Stimulated activated CD8-positive, alpha-beta memory T cell treated with anti-CD3 and anti-CD28 coated beads, Interleukin-7, amount 100 ng/mL, for 48 hours (primary cell): ENCODE results near the gene LURAP1L.

Experiments used
- DNase-seq, 2 donors: peaks; one replicate each; pipeline ENCODE4 v3.0.0-alpha.2; 2020; ENCODE audit warnings: low read depth in 1 of 2; ENCODE audit errors: extremely low read depth in 1 of 2

The LURAP1L gene

DNA sequence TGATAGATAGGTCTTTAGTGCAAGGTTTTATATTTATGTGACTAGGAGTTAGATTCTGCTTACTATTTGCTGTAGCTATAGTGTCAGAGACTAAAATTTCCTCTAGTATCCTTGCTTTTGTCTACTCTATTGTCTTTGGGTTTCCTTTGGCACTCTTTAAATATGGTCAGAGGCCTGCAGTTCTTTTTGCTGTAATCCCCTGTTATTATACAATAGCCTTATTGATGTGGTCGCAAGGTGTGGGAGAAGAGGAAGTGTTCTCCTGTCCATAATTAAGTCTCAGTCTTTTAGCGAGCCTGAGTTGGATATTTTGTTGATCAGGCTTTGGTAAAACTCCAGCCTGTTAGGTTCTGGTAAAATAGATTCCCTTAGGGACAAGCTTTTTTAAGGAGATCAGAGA is 34.9 kb downstream of the LURAP1L start:
- DNase-seq = no peak

GRCh38 chr9:12811935-12812334 is 37.1 kb downstream of the LURAP1L start:
- no peak for DNase-seq

- no peak for DNase-seq
These were observed 37.9 kb downstream of the LURAP1L start for GRCh38 chr9:12812710-12813109.

- no peak for DNase-seq
These were observed 38.7 kb downstream of the LURAP1L start for GRCh38 chr9:12813533-12813932.

- no peak for DNase-seq
These were observed 39.4 kb downstream of the LURAP1L start for GRCh38 chr9:12813960-12814876.

GRCh38 chr9:12814877-12815237 is 40.0 kb downstream of the LURAP1L start:
- no peak for DNase-seq

DNA sequence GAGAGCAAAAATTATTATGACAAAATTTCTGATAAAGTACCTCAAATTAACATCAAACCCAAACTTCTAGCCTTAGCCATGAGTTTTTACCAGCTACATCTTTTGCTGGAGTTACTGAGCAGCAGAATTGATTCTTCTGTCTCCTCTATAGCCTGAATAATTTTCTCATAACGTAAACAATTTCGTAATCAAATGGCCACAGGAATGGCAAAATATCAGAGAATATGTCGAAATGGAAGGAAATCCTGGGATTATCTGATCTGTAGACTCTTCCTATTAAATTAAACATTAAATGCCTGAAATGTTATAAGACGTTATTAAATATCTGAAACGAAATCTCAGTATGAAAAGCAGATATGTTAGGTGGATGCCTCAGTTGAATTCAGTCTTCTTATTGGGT is 41.1 kb downstream of the LURAP1L start:
- no peak for DNase-seq

GRCh38 chr9:12816656-12817101 is 41.9 kb downstream of the LURAP1L start:
- DNase-seq = no peak

DNA sequence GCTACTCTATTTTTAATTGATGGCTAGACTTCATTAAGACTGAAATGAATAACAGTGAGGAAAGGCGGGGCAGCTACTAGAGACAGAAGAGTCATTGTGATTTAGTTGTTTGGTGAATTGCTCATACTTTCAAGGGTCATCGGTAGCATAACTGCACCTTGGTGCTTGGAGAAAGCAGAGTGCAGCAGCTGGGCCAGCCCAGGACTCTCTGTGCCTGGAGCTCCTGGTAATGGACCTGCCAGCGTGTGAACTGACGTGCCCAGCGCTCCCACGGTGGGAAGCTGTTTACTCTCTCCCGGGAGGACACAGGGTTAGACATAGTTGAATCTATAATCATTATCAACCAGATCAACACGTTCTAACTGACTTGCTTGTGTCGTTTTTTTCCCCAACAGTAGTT is 42.9 kb downstream of the LURAP1L start:
- DNase-seq = no peak

- DNase-seq = no peak
These were observed 43.7 kb downstream of the LURAP1L start for GRCh38 chr9:12818431-12819000.

- DNase-seq = no peak
These were observed 44.8 kb downstream of the LURAP1L start for GRCh38 chr9:12819436-12820185.

DNA sequence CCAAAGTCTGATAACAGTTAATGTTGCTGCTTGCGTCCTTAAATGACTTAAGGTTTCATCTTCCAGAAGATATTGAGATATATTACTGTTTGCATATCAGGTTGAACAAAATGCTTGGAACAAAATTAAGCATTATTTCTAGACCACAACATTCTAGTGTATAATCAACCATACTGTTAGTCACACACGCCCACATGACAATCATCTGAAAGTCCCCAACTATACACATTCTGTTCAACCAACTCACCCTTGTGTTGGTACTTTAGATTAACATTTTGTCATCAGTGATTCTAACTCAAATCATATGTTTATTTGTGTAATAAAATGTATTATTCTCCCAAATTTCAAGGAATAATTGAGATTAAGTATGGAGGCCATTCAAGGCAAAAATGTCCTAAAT is 47.3 kb downstream of the LURAP1L start:
- DNase-seq = no peak

GRCh38 chr9:12826924-12827565 is 52.2 kb downstream of the LURAP1L start:
- DNase-seq = no peak

DNA sequence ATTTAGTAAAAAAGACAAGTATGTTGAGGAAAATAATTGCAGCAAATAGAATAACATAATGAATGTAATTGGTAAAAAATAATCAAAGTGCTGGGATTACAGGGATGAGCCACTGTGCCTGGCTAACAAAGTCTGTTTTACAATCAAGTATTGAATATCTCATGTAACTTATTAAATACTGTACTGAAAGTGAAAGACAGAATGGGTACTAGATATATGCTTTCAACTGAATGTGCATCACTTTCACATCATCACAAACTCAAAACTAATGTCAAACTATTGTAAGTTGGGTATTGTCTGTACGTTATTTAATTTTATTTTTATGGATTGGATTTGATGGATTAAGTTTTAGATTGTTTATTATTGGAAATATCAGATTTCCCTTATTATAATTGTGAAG is 58.9 kb downstream of the LURAP1L start:
- DNase-seq = no peak

- DNase-seq = no peak
These were observed 63.7 kb downstream of the LURAP1L start for GRCh38 chr9:12838546-12838945.

GRCh38 chr9:12843735-12844134 is 68.9 kb downstream of the LURAP1L start:
- DNase-seq = no peak

DNA sequence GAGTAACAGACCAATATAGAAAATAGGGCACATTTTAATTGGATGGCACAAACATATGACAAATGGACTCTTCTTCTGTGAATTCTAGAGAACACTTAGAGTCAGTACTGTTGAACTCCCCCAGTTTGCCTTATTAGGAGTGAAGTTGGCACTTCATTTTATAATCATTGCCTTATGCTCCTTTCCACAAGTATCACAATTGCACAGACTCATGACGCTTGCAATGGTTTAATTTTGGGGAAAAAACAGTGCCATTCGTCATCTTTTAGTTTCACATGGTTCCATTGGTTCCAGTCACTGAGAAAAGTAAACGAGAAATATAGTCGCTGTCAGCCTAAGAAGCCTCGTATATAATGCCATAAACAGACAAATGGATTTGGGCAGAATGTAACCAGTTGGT is 71.2 kb downstream of the LURAP1L start:
- DNase-seq = no peak

GRCh38 chr9:12847561-12847960 is 72.7 kb downstream of the LURAP1L start:
- no peak for DNase-seq

GRCh38 chr9:12849486-12850003 is 74.7 kb downstream of the LURAP1L start:
- DNase-seq = no peak

DNA sequence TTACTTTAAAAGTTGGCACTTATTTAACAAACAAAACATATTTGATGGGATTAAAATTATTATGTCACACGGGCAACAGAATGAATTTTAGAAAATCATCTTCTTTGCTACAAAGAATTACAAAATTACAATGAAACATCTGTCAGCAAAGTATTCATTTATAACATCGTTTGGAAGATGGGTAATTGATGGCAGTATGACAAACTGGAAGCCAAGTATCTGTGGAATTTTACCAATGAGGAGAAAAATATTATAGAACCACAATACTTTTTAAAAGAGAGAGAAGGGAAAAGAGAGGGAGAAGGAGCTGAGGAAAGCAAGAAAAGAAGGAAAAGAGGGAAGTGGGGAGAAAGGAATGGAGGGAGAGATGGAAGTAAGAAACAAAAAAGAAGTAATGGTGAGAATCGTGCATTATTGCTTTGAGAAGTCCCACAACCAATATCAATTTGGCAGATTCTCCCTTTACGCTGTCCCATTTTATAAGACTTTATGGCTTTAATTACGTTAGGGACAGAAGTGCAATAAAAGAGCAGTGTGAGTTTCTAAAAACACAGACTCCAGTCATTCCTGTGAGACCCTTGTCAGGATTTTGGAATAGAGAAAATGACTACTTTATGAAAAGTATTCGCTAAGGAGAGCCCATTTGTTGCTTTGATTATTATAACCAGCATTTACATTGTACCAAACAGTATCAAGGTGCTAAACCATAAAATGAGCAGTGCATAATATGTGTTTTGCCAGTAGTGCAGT is 76.7 kb downstream of the LURAP1L start:
- no peak for DNase-seq
